Panc1 (cell line): Measurements from ENCODE around the gene C12orf56. TPM values are rescaled to one million over a fixed set of nuclear protein-coding genes. Genes with fewer than 3 reads are reported as not detected.

Source experiments
- ATAC-seq: fragments of 200-7000 bp; cut with Tn5 transposase; 2 replicates; pipeline ENCODE4 v1.9.1; 2020; ENCODE audit warnings: mild to moderate bottlenecking, moderate library complexity
- BruUV-seq: library from RNA; stranded (reverse); fragments of 400-500 nt; replicated peaks from 2 replicates; lab custom pipeline; 2021; lab: Mats Ljungman, UMichigan
- CTCF ChIA-PET: fragments of 300-600 bp; sonication (Branson Sonifier 250); formaldehyde crosslinking; loops from one replicate; lab custom pipeline; 2022; ENCODE audit warnings: antibody characterized with exemption; lab: Charles Lee
- POLR2A ChIA-PET: fragments of 300-600 bp; sonication (Branson Sonifier 250); formaldehyde crosslinking; loops from one replicate; lab custom pipeline; 2022; ENCODE audit warnings: antibody characterized with exemption; lab: Charles Lee
- DNase-seq: peaks from one replicate; pipeline ENCODE4 v3.0.0-alpha.2; 2010; ENCODE audit warnings: low read depth, low spot score
- H3K27ac ChIP-seq: 2 replicates; pipeline ENCODE4 v1.5.1; 2011; ENCODE audit warnings: mild to moderate bottlenecking, low read length, inconsistent platforms
- H3K27me3 ChIP-seq: fragments of 200-500 bp; sonication (Bioruptor generic); 2 replicates; pipeline ENCODE4 v1.6.0; 2014; ENCODE audit warnings: low read length, inconsistent platforms; ENCODE audit not compliant: control insufficient read depth, insufficient read depth
- H3K36me3 ChIP-seq: fragments of 200-500 bp; sonication (Bioruptor generic); 2 replicates; pipeline ENCODE4 v1.5.1; 2014; ENCODE audit warnings: inconsistent platforms, mild to moderate bottlenecking, low read length, moderate library complexity; ENCODE audit not compliant: control insufficient read depth, insufficient read depth
- H3K4me1 ChIP-seq: 2 replicates; pipeline ENCODE4 v1.5.1; 2011; ENCODE audit warnings: inconsistent platforms, mild to moderate bottlenecking, low read length, moderate library complexity; ENCODE audit not compliant: control insufficient read depth, insufficient read depth
- H3K4me3 ChIP-seq, 2 experiments: 2 replicates each; pipeline ENCODE4 v1.5.1; 2011 to 2012; ENCODE audit warnings: low read depth in 2 of 2, low read length in 2 of 2, mild to moderate bottlenecking in 2 of 2, inconsistent platforms in 1 of 2, moderate library complexity in 1 of 2
- H3K9me3 ChIP-seq: fragments of 200-500 bp; sonication (Bioruptor generic); 2 replicates; pipeline ENCODE4 v1.5.1; 2014; ENCODE audit warnings: low read depth, mild to moderate bottlenecking, inconsistent platforms, low read length, moderate library complexity; ENCODE audit not compliant: control insufficient read depth, insufficient read depth
- POLR2AphosphoS5 ChIP-seq: IDR thresholded peaks from 2 replicates; pipeline ENCODE4 v1.6.1; 2012; ENCODE audit warnings: mild to moderate bottlenecking, low read depth, low read length, moderate library complexity
- SIN3A ChIP-seq: IDR thresholded peaks from 2 replicates; pipeline ENCODE4 v1.6.1; 2012; ENCODE audit warnings: low read depth, mild to moderate bottlenecking, low read length, moderate library complexity, borderline replicate concordance; ENCODE audit not compliant: insufficient read depth
- TCF7L2 ChIP-seq: IDR thresholded peaks from 2 replicates; pipeline ENCODE4 v1.6.1; 2011; ENCODE audit warnings: mild to moderate bottlenecking, low read depth, low read length, inconsistent platforms
- in situ Hi-C: cut with HindIII; loops from 2 replicates; pipeline ENCODE4 v1.10.0; 2016; ENCODE audit warnings: low sequenced_read_pairs, low pct_unique_long_range_greater_than_20kb
- intact Hi-C: fragments of 100-400 bp; cut with micrococcal nuclease; formaldehyde crosslinking; loops from one replicate; pipeline ENCODE4 v1.10.0; 2022; ENCODE audit not compliant: unreplicated experiment
- total RNA-seq: library from RNA; stranded (reverse); gene quantifications from one replicate; pipeline ENCODE4 v1.2.1, GENCODE V29; 2021; ENCODE audit not compliant: unreplicated experiment
- TF ChIP-seq, protein P1 (sequence below), 2 experiments: IDR thresholded peaks; 2 replicates each; pipeline ENCODE4 v1.6.1; 2011 to 2012; ENCODE audit warnings: low read depth in 2 of 2, control low read depth in 1 of 2, low read length in 1 of 2, mild to moderate bottlenecking in 1 of 2, moderate library complexity in 1 of 2; ENCODE audit not compliant: insufficient read depth in 1 of 2
- TF ChIP-seq, protein P2 (sequence below): fragments of 450-650 bp; IDR thresholded peaks from 2 replicates; pipeline ENCODE4 v1.5.1; 2017; ENCODE audit warnings: mild to moderate bottlenecking

Gene C12orf56
- total RNA-seq, 1 experiment from 2014 or later = 2.8 TPM

DNA sequence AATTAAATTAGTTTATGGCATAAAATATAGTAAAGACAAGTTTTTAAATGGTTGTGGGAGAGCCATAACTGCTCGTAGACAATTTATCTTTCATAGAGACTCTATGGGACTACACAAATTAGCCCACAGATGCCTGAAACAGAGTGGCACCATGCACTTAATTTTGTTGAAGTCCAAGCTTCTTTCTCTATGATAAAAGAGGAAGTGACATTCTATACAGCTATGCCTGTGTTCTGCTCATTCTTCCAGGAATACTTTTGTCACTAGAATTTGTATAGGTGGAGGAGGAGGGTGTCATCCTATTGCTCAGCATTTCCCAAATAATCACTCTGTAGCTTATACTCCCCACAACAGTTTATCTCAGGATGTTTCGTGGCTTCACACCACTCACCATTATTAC lies 124.7 kb downstream of the C12orf56 start:
- Histone ChIP-seq H3K36me3 (no peaks in the 10 kb centered on the region), H3K9me3 (no peaks in the 10 kb centered on the region), H3K4me1 (no peaks in the 10 kb centered on the region), H3K27ac (no peak overlapping the region), H3K4me3 (no peak overlapping the region), H3K27me3 (no peaks in the 10 kb centered on the region)
- in situ Hi-C loops (no loop called here), intact Hi-C loops (no loop called here)
- ChIA-PET CTCF (no interaction called here), POLR2A (no interaction called here)
- DNase-seq (no peak), ATAC-seq (no peak)
- TF ChIP-seq, protein P1, sequence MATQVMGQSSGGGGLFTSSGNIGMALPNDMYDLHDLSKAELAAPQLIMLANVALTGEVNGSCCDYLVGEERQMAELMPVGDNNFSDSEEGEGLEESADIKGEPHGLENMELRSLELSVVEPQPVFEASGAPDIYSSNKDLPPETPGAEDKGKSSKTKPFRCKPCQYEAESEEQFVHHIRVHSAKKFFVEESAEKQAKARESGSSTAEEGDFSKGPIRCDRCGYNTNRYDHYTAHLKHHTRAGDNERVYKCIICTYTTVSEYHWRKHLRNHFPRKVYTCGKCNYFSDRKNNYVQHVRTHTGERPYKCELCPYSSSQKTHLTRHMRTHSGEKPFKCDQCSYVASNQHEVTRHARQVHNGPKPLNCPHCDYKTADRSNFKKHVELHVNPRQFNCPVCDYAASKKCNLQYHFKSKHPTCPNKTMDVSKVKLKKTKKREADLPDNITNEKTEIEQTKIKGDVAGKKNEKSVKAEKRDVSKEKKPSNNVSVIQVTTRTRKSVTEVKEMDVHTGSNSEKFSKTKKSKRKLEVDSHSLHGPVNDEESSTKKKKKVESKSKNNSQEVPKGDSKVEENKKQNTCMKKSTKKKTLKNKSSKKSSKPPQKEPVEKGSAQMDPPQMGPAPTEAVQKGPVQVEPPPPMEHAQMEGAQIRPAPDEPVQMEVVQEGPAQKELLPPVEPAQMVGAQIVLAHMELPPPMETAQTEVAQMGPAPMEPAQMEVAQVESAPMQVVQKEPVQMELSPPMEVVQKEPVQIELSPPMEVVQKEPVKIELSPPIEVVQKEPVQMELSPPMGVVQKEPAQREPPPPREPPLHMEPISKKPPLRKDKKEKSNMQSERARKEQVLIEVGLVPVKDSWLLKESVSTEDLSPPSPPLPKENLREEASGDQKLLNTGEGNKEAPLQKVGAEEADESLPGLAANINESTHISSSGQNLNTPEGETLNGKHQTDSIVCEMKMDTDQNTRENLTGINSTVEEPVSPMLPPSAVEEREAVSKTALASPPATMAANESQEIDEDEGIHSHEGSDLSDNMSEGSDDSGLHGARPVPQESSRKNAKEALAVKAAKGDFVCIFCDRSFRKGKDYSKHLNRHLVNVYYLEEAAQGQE (IDR thresholded peaks at IDR 0.05; ENCODE audit: insufficient read depth in 1 of 2, low read depth in 2 of 2, low read length in 1 of 2) = no peak
- no peak for TF ChIP-seq TCF7L2
- TF ChIP-seq, protein P2, sequence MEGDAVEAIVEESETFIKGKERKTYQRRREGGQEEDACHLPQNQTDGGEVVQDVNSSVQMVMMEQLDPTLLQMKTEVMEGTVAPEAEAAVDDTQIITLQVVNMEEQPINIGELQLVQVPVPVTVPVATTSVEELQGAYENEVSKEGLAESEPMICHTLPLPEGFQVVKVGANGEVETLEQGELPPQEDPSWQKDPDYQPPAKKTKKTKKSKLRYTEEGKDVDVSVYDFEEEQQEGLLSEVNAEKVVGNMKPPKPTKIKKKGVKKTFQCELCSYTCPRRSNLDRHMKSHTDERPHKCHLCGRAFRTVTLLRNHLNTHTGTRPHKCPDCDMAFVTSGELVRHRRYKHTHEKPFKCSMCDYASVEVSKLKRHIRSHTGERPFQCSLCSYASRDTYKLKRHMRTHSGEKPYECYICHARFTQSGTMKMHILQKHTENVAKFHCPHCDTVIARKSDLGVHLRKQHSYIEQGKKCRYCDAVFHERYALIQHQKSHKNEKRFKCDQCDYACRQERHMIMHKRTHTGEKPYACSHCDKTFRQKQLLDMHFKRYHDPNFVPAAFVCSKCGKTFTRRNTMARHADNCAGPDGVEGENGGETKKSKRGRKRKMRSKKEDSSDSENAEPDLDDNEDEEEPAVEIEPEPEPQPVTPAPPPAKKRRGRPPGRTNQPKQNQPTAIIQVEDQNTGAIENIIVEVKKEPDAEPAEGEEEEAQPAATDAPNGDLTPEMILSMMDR = no peak
- no TSS peak for BruUV-seq

DNA sequence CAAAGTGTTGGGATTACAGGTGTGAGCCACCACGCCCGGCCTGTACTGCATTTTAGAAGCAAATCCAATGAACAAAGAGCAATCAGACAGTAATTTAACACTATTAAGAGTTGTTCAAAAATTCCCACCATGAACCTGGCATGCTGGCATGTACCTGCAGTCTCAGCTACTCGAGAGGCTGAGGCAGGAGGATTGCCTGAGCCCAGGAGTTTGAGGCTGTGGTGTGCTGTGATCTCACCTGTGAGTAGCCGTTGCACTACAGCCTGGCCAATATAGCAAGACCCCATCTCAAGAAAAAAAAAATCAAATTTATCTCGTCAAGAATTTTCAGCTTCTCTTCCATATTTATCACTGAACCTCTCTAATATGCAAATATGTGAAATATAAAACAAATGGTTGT lies 128.7 kb downstream of the C12orf56 start:
- in situ Hi-C loops = no loop called here
- no peaks in the 10 kb centered on the region for H3K9me3 ChIP-seq
- no peak overlapping the region for H3K4me3 ChIP-seq
- CTCF ChIA-PET = interaction anchor here (0.6 to 0.7 kb wide), 2 partner anchors 10 to 423 kb away, joined by 4 to 5 read pairs; no protein-coding TSS in a partner anchor
- no peaks in the 10 kb centered on the region for H3K27me3 ChIP-seq
- BruUV-seq = no TSS peak
- intact Hi-C loops = no loop called here
- TF ChIP-seq, protein P2 = no peak
- TF ChIP-seq, protein P1 (IDR thresholded peaks at IDR 0.05; ENCODE audit: insufficient read depth in 1 of 2, low read depth in 2 of 2, low read length in 1 of 2) = no peak
- TF ChIP-seq POLR2AphosphoS5 = no peak
- TF ChIP-seq TCF7L2 = no peak
- TF ChIP-seq SIN3A = no peak
- POLR2A ChIA-PET = no interaction called here
- no peak overlapping the region for H3K27ac ChIP-seq
- no peak for DNase-seq
- H3K4me1 ChIP-seq = no peaks in the 10 kb centered on the region
- H3K36me3 ChIP-seq = no peaks in the 10 kb centered on the region
- ATAC-seq = no peak
